SIG-M5 treated with dmso at 0.1 percent for 504 hours (cell line): ENCODE data around the gene CCDC117.

Source experiments
- DNase-seq: peaks from one replicate; lab custom pipeline; 2025; ENCODE audit not compliant: unreplicated experiment; lab: John Stamatoyannopoulos, UW

The CCDC117 gene

GRCh38 chr22:28768701-28769393, 3.6 kb upstream of the CCDC117 start:
- DNase-seq, result no peak

DNA sequence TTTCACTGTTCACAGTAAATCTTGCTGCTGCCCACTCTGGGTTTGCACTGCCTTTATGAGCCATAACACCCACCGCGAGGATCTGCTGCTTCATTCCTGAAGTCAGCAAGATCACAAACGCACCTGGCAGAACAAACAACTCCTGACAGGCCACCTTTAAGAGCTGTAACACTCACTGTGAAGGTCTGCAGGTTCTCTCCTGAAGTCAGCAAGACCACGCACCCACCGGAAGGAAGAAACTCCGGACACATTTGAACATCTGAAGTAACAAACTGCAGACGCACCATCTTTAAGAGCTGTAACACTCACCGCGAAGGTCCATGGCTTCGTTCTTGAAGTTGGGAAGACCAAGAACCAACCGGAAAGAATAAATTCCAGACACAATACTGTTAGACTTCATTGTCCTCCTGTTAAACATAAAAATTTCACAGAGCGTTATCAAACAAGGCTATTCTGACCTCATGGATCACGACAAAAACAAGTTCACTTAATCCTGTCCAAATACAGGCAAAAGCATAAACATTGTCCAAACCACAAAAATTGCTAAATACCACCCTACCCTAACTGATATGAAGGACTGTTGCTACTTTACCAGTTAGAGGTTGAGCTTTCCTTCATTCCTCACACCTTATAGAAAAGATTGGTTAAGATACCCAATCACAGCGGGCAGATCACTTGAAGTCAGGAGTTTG, 3.0 kb upstream of the CCDC117 start:
- no peak for DNase-seq

- DNase-seq, result no peak
Observed at GRCh38 chr22:28771195-28771791, 1.2 kb upstream of the CCDC117 start.

GRCh38 chr22:28773461-28773867, 969 bp downstream of the CCDC117 start:
- peak; percentile 34 for DNase-seq

DNA sequence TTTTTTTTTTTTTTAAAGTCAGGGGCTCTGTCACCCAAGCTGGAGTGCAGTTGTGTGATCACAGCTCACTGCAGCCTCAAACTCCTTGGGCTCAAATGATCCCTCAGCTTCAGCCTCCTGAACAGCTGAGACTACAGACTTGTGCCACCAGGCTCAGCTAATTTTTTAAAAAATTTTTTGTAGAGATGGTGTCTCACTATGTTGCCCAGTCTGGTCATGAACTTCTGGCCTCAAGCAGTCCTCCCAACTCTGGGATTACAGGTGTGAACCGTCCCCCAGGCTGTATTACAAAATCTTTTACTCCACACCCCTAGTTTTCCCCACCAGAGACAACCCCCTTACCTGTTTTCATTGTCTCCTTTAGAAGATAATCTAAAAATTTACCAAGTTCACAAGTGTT, 1.9 kb downstream of the CCDC117 start:
- no peak for DNase-seq

DNA sequence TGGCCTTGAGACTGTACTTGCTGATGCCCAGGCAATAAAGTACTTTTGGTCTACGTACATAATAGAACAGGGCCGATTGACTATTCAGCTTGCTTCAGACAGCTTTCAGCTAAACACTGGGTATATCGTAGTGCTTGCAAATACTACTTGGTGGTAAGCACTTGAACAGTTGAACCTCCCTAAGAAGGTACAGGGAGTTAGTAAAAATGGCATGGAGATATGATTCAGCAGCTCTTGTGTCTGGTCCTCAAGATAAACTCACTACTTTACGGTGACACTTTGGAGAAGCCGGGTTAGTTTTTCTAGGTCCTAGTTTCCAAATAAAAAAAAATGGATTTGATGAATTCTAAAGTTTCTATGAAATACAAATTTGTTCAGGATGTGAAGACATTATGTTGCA, 7.3 kb downstream of the CCDC117 start:
- DNase-seq, result no peak

DNA sequence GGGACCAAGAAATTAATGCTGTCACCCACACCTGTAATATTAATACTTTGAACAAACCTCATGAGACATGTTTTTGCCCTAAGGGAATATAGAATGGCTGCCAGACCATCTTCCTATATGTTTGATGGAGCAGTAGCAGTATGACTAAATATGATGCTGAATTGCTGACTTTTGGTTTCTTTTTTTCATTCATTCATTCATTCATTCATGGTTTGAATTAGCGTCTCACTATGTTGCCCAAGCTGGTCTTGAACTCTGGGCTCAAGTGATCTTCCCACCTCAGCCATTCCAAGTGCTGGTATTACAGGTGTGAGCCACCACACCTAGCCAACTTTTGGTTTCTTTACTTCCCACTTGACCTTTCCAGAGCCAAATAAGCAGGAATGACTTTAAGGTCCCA, 7.8 kb downstream of the CCDC117 start:
- no peak for DNase-seq

DNA sequence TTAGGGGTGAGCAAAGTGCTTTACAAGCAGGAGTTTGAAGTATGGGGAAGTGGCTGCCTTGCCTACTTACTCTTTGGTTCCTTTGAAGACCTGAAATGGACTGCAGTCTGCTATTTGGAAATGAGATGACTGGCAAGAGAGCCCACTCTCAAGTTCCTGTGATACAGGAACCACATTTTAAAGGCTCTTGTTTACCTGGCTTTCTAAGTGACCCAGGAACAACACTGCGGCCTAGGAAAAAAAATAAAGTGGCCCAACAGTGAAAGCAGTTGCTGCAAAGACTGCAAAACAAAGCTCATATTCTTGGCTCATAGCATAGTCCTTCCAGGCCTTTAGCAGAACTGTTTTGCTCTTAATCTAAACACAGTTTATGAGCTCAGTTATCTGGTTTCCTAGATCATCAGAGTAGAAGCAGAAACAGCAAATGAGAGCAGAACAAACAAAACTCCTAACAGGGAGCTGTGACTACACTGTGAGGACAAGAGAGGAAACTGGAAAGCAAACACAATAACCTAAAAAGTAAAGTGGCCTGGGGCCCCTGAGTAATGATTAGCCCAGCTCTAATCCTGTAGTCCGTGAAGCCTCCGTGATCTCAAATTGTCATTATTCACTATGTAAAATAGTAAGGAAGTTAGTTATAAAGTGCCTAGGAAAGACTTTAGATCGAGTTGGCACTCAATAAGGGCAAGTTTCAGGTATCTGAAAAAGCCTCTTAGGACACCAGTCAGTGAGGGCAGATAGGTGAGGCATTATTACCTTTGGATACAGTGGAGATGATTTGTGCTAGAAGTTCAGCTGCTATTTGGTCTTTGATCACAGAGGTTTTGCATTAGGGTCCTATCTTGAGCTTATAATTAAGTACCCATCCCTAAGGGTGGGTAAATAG, 11.5 kb downstream of the CCDC117 start:
- no peak for DNase-seq

- DNase-seq, result no peak
Observed at GRCh38 chr22:28788601-28789000, 16.1 kb downstream of the CCDC117 start.

GRCh38 chr22:28791124-28791523, 18.6 kb downstream of the CCDC117 start:
- no peak for DNase-seq

GRCh38 chr22:28791841-28792490, 19.5 kb downstream of the CCDC117 start:
- no peak for DNase-seq

DNA sequence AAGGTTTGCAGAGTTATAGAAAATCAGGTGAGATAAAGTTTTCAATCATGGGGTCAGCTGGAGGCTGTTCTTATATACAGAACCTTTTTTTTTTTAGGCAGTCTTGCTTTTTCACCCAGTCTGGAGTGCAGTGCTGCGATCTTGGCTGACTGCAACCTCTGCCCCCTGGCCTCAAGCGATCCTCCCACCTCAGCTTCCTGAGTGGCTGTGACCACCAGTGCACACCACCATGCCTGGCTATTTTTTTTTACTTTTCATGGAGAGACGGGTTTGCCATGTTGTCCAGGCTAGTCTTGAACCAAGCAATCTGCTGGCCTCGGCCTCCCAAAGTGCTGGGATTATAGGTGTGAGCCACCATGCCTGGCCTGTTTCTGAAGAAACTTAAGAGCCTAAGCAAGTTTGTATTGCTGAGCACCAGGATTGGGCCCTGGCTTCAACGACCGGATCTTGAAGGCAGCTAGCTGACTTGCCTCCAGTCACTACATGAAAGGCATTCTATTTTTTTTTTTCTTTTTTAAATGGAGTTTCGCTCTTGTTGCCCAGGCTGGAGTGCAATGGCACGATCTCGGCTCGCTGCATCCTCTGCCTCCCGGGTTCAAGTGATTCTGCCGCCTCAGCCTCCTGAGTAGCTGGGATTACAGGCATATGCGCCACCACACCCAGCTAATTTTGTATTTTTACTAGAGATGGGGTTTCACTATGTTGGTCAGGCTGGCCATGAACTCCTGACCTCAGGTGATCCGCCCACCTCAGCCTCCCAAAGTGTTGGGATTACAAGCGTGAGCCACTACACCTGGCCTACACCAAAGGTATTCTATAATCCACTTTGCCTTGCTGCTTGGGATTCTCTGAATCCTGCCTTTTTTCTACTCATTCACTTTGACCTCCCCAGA, 20.2 kb downstream of the CCDC117 start:
- DNase-seq, result no peak

- no peak for DNase-seq
Observed at GRCh38 chr22:28793976-28794584, 21.6 kb downstream of the CCDC117 start.

DNA sequence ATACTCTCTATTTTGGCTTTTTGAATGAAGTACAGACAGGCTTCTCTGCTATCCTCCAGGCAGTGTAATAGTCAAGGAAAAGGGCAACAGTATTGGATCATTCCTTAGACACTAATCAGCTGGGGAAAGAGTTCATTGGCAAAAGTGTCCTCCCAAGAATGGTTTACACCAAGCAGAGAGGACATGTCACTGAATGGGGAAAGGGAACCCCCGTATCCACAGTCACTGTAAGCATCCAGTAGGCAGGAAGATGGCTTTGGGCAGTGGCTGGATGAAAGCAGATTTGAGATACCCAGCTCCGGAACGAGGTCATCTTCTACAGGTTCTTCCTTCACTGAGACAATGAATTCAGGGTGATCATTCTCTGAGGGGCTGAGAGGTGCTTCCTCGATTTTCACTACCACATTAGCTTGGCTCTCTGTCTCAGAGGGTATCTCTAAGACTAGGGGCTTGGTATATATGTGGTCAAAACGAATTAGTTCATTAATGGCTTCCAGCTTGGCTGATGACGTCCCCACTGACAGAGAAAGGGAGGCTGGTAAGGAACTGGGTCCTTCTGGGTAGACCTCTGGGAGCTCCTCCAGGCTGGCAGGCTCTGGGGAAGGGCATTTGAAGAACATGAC, 22.7 kb downstream of the CCDC117 start:
- no peak for DNase-seq

GRCh38 chr22:28795932-28796856, 23.7 kb downstream of the CCDC117 start:
- DNase-seq, result no peak

- DNase-seq, result peak; percentile 91
Observed at GRCh38 chr22:28798810-28799605, 26.5 kb downstream of the CCDC117 start.
